Kidney (tissue), 14 donors: Measurements from ENCODE around the gene NCS1. TPM values are rescaled to one million over a fixed set of nuclear protein-coding genes. Genes with fewer than 3 reads are reported as not detected.

Source experiments
- DNase-seq, 5 donors: peaks; one replicate each; pipeline ENCODE4 v3.0.0-alpha.2; 2013 to 2020
- FAIRE-seq: peaks from 2 replicates; lab custom pipeline; 2012; peaks lifted over from hg19 to GRCh38; lab: Jason Lieb, UNC
- H3K27ac ChIP-seq, 2 donors: one replicate each; pipeline ENCODE4 v1.7.0; 2013; ENCODE audit warnings: low read depth in 2 of 2, low read length in 2 of 2, inconsistent platforms in 1 of 2
- H3K27me3 ChIP-seq: one replicate; pipeline ENCODE4 v1.7.1; 2013; ENCODE audit warnings: low read length, inconsistent platforms; ENCODE audit not compliant: control insufficient read depth, insufficient read depth
- H3K36me3 ChIP-seq, 3 donors: one replicate each; pipeline versions ENCODE4 v1.7.0 to v1.7.1; 2013; ENCODE audit warnings: low read length in 3 of 3, control low read depth in 1 of 3, inconsistent platforms in 1 of 3; ENCODE audit not compliant: insufficient read depth in 3 of 3, control insufficient read depth in 2 of 3
- H3K4me1 ChIP-seq, 3 donors: one replicate each; pipeline versions ENCODE4 v1.7.0 to v1.7.1; 2013; ENCODE audit warnings: low read length in 3 of 3, inconsistent platforms in 1 of 3, low read depth in 1 of 3; ENCODE audit not compliant: control insufficient read depth in 2 of 3, insufficient read depth in 2 of 3
- H3K4me3 ChIP-seq, 3 donors: one replicate each; pipeline versions ENCODE4 v1.7.0 to v1.8.1; 2013; ENCODE audit warnings: low read length in 3 of 3, control low read depth in 1 of 3, inconsistent platforms in 1 of 3
- H3K9ac ChIP-seq, 3 donors: one replicate each; pipeline versions ENCODE4 v1.7.0 to v1.7.1; 2013; ENCODE audit warnings: low read length in 3 of 3, control low read depth in 1 of 3, inconsistent platforms in 1 of 3
- H3K9me3 ChIP-seq, 3 donors: one replicate each; pipeline versions ENCODE4 v1.7.0 to v1.7.1; 2013; ENCODE audit warnings: low read length in 3 of 3, control low read depth in 1 of 3, inconsistent platforms in 1 of 3; ENCODE audit not compliant: control insufficient read depth in 2 of 3, insufficient read depth in 1 of 3
- intact Hi-C: fragments of 100-400 bp; cut with DNase I; formaldehyde crosslinking; loops from one replicate; pipeline ENCODE4 v1.11.1; 2022
- polyA plus RNA-seq: library from polyadenylated mRNA; stranded (reverse); fragments of 350-450 nt; fragmentation: Illumina TruSeq; extraction: RNeasy Lipid Tissue Mini Kit (QIAGEN cat#74804); gene quantifications from one replicate; pipeline ENCODE4 v1.2.3, GENCODE V29; 2014; ENCODE audit warnings: low read depth, low replicate concordance; ENCODE audit not compliant: insufficient read depth
- total RNA-seq: library from RNA; stranded (reverse); fragmentation: NEBNext Ultra II Directional; extraction: Animal tissue kit (Norgen Biotek cat#: 25700); gene quantifications from one replicate; pipeline ENCODE4 v1.2.1, GENCODE V29; 2021
- TF ChIP-seq, protein P1 (sequence below): IDR thresholded peaks from 3 replicates; pipeline ENCODE4 v1.5.1; 2012; ENCODE audit warnings: mild to moderate bottlenecking, moderate library complexity, borderline replicate concordance; ENCODE audit not compliant: insufficient read depth; ENCODE audit errors: extremely low read depth
- donor health status: control.
- donor health status: control.
- donor health status: control.
- donor health status: control.
- donor health status: control.
- donor health status: DM: yes; HTN: yes; CAD: no.
- donor health status: Normal renal cell carcinoma (clear cell type).

Gene NCS1
- total and polyA plus RNA-seq, 2 donors from 2014 or later, result 27.7 to 37.4 TPM

DNA sequence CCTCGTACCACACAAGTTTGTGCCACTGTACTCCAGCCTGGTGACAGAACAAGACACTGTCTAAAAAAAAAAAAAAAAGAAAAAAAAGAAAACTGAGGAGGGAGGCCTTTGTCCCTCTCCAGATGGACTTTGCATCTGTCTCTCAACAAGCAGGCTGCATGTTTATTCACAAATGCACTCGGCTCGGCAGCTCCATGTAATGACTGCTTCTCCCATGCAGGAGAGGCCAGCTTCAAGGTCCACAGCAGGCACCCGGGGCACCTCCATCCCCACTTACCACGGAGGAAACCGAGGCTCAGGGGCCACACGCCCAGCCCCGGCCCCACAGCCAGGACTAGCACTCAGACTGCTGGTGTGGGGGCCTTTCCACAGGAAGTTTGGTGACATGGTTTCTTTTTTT, 13.1 kb upstream of the NCS1 start:
- no peaks in the 10 kb centered on the region for H3K36me3 ChIP-seq
- TF ChIP-seq, protein P1, sequence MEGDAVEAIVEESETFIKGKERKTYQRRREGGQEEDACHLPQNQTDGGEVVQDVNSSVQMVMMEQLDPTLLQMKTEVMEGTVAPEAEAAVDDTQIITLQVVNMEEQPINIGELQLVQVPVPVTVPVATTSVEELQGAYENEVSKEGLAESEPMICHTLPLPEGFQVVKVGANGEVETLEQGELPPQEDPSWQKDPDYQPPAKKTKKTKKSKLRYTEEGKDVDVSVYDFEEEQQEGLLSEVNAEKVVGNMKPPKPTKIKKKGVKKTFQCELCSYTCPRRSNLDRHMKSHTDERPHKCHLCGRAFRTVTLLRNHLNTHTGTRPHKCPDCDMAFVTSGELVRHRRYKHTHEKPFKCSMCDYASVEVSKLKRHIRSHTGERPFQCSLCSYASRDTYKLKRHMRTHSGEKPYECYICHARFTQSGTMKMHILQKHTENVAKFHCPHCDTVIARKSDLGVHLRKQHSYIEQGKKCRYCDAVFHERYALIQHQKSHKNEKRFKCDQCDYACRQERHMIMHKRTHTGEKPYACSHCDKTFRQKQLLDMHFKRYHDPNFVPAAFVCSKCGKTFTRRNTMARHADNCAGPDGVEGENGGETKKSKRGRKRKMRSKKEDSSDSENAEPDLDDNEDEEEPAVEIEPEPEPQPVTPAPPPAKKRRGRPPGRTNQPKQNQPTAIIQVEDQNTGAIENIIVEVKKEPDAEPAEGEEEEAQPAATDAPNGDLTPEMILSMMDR, result no peak
- intact Hi-C loops, result no loop called here

DNA sequence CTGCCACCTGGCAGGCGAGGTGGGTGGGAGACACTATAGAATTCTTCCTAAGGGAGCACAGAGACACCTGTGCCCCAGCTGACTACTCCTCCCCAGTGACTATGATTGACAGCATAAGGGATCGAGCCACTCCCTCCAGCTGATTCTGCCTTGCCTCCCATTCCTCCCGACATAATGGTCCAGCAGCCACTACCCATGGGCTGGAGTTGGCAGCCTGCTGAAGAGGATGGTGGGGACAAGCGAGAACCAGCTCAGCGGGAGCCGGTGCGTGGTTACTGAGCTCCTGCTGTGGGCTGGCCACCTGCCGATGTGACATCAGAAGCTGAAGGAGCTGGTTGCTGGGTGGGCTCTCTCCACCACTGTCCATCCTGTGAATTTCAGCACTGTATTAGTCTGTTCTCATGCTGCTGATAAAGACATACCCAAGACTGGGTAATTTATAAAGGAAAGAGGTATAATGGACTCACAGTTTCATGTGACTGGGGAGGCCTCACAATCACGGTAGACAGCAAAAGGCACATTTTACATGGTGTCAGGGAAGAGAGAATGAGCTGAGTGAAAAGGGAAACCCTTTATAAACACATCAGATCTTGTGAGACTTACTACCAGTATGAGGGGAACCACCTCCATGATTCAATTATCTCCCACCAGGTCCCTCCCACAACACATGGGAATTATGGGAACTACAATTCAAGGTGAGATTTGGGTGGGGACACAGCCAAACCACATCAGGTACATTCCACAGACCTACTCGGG, 12.1 kb upstream of the NCS1 start:
- DNase-seq (no peak), FAIRE-seq (no peak)
- Histone ChIP-seq H3K27ac (no peak overlapping the region), H3K4me3 (no peak overlapping the region), H3K4me1 (no peaks in the 10 kb centered on the region), H3K27me3 (no peaks in the 10 kb centered on the region), H3K9me3 (no peaks in the 10 kb centered on the region), H3K9ac (no peak overlapping the region), H3K36me3 (no peaks in the 10 kb centered on the region)
- intact Hi-C loops, result no loop called here
- TF ChIP-seq, protein P1, result no peak

More for the DNA sequence above, 13.1 kb upstream of the NCS1 start:
- H3K9ac ChIP-seq, result no peak overlapping the region
- no peak overlapping the region for H3K4me3 ChIP-seq
- H3K27me3 ChIP-seq, result no peaks in the 10 kb centered on the region
- DNase-seq (peak in 1 of 5 donors; percentile 76), FAIRE-seq (no peak)
- no peak overlapping the region for H3K27ac ChIP-seq
- no peaks in the 10 kb centered on the region for H3K9me3 ChIP-seq
- H3K4me1 ChIP-seq, result no peaks in the 10 kb centered on the region

GRCh38 chr9:130160862-130161470, 11.2 kb upstream of the NCS1 start:
- Histone ChIP-seq H3K9me3 (no peaks in the 10 kb centered on the region), H3K9ac (no peak overlapping the region), H3K27ac (no peak overlapping the region), H3K27me3 (no peaks in the 10 kb centered on the region), H3K36me3 (no peaks in the 10 kb centered on the region), H3K4me3 (no peak overlapping the region), H3K4me1 (no peaks in the 10 kb centered on the region)
- FAIRE-seq, result no peak
- intact Hi-C loops, result no loop called here
- no peak for DNase-seq
- TF ChIP-seq, protein P1, result no peak
